Measurements from ENCODE around the gene SCNN1A.

GRCh38 chr12:6367969-6368892 is 7.1 kb downstream of the SCNN1A start:
- TF ChIP-seq CTCF (IDR thresholded peaks at IDR 0.05), result no peak
- TF ChIP-seq POLR2A (IDR thresholded peaks at IDR 0.05), result no peak
